WTC11 (cell line): ENCODE measurements around the gene SF3B2.

Source experiments
- CREB1 ChIP-seq: sonication (generic); formaldehyde crosslinking; IDR thresholded peaks from 2 replicates; pipeline ENCODE4 v1.8.0; 2023; ENCODE audit warnings: mild to moderate bottlenecking, missing genetic modification reagents
- MAX ChIP-seq: sonication (generic); formaldehyde crosslinking; IDR thresholded peaks from 2 replicates; pipeline ENCODE4 v1.8.0; 2022; ENCODE audit warnings: mild to moderate bottlenecking, missing genetic modification reagents
- MXD4 ChIP-seq: fragments of 250-450 bp; sonication (Bioruptor Pico); IDR thresholded peaks from 2 replicates; pipeline ENCODE4 v1.8.0; 2021; ENCODE audit warnings: mild to moderate bottlenecking, moderate library complexity, borderline replicate concordance
- NR1H2 ChIP-seq: sonication (generic); formaldehyde crosslinking; IDR thresholded peaks from 2 replicates; pipeline ENCODE4 v1.9.0; 2021; ENCODE audit warnings: mild to moderate bottlenecking, moderate library complexity, missing genetic modification reagents
- SMAD3 ChIP-seq: sonication (generic); formaldehyde crosslinking; IDR thresholded peaks from 2 replicates; pipeline ENCODE4 v1.8.0; 2022; ENCODE audit warnings: missing genetic modification reagents, mild to moderate bottlenecking, borderline replicate concordance
- SP1 ChIP-seq: sonication (generic); formaldehyde crosslinking; conservative IDR thresholded peaks from 2 replicates; pipeline ENCODE4 v1.8.1; 2022; ENCODE audit warnings: missing genetic modification reagents
- ZNF416 ChIP-seq: fragments of 250-450 bp; sonication (Bioruptor Pico); IDR thresholded peaks from 2 replicates; pipeline ENCODE4 v1.9.0; 2021; ENCODE audit warnings: mild to moderate bottlenecking, inconsistent platforms
- TF ChIP-seq, protein P1 (sequence below): sonication (generic); formaldehyde crosslinking; IDR thresholded peaks from 2 replicates; pipeline ENCODE4 v1.8.0; 2023; ENCODE audit warnings: missing genetic modification reagents
- TF ChIP-seq, protein P2 (sequence below): fragments of 200-600 bp; IDR thresholded peaks from 2 replicates; pipeline ENCODE4 v1.8.0; 2022; ENCODE audit warnings: antibody characterized with exemption

GRCh38 chr11:66109294-66109693 is 57.1 kb downstream of the SF3B2 start:
- TF ChIP-seq, protein P1, sequence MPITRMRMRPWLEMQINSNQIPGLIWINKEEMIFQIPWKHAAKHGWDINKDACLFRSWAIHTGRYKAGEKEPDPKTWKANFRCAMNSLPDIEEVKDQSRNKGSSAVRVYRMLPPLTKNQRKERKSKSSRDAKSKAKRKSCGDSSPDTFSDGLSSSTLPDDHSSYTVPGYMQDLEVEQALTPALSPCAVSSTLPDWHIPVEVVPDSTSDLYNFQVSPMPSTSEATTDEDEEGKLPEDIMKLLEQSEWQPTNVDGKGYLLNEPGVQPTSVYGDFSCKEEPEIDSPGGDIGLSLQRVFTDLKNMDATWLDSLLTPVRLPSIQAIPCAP (CRISPR knock-in tag): no peak
- TF ChIP-seq ZNF416 (CRISPR knock-in tag): no peak
- TF ChIP-seq, protein P2, sequence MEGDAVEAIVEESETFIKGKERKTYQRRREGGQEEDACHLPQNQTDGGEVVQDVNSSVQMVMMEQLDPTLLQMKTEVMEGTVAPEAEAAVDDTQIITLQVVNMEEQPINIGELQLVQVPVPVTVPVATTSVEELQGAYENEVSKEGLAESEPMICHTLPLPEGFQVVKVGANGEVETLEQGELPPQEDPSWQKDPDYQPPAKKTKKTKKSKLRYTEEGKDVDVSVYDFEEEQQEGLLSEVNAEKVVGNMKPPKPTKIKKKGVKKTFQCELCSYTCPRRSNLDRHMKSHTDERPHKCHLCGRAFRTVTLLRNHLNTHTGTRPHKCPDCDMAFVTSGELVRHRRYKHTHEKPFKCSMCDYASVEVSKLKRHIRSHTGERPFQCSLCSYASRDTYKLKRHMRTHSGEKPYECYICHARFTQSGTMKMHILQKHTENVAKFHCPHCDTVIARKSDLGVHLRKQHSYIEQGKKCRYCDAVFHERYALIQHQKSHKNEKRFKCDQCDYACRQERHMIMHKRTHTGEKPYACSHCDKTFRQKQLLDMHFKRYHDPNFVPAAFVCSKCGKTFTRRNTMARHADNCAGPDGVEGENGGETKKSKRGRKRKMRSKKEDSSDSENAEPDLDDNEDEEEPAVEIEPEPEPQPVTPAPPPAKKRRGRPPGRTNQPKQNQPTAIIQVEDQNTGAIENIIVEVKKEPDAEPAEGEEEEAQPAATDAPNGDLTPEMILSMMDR: no peak
- no peak for TF ChIP-seq NR1H2 (CRISPR knock-in tag)
- TF ChIP-seq SMAD3: no peak
- TF ChIP-seq CREB1 (CRISPR knock-in tag): no peak
- TF ChIP-seq MXD4: no peak
- TF ChIP-seq SP1: no peak
- TF ChIP-seq MAX: no peak
